Mucosa of descending colon (tissue), 3 donors: ENCODE results near the gene GIPR. TPM values are rescaled to one million over a fixed set of nuclear protein-coding genes. Genes with fewer than 3 reads are reported as not detected.

Experiments
- ATAC-seq: fragments of 200-7000 bp; cut with Tn5 transposase; one replicate; pipeline ENCODE4 v1.9.1; 2020; ENCODE audit warnings: mild to moderate bottlenecking, moderate library complexity
- DNase-seq, 3 donors: peaks; one replicate each; pipeline ENCODE4 v3.0.0-alpha.2; 2020
- H3K36me3 ChIP-seq: fragments of 200-600 bp; one replicate; pipeline ENCODE4 v1.8.0; 2021; ENCODE audit warnings: low read depth, mild to moderate bottlenecking
- H3K4me1 ChIP-seq: fragments of 200-600 bp; one replicate; pipeline ENCODE4 v1.8.0; 2021; ENCODE audit warnings: low read depth, mild to moderate bottlenecking
- H3K4me3 ChIP-seq: fragments of 200-600 bp; one replicate; pipeline ENCODE4 v1.8.0; 2021; ENCODE audit warnings: mild to moderate bottlenecking
- H3K9me3 ChIP-seq: fragments of 200-600 bp; one replicate; pipeline ENCODE4 v1.8.0; 2021; ENCODE audit warnings: mild to moderate bottlenecking
- CTCF ChIP-seq: fragments of 200-600 bp; IDR thresholded peaks from one replicate; pipeline ENCODE4 v1.8.0; 2022; ENCODE audit warnings: antibody characterized with exemption, mild to moderate bottlenecking
- intact Hi-C, 2 donors: fragments of 100-400 bp; cut with DNase I in 1 of 2; cut with micrococcal nuclease in 1 of 2; formaldehyde crosslinking; loops; one replicate each; pipeline versions ENCODE4 v1.11.0 to v1.11.1; 2022; cut with DNase I, micrococcal nuclease
- total RNA-seq, 3 donors: library from RNA; stranded (reverse); fragmentation: NEBNext Ultra II Directional in 2 of 3; extraction: Animal tissue kit (Norgen Biotek cat#: 25700) in 2 of 3; gene quantifications; one replicate each; pipeline versions ENCODE4 v1.2.1 to v1.2.4, GENCODE V29; 2021 to 2023
- donor health status: DM: no; HTN: no; CAD: no; lungs with moderate emphysema.
- donor health status: DM: no; HTN: no; CAD: no.
- donor health status: DM: no; HTN: yes; CAD: no.

Gene GIPR
- total RNA-seq, 3 donors from 2014 or later = 6.8 to 19.4 (median 14.2) TPM

GRCh38 chr19:45630463-45630862 lies 37.6 kb upstream of the GIPR start:
- ATAC-seq = peak; percentile 79
- DNase-seq = no peak

GRCh38 chr19:45632468-45633196 lies 35.4 kb upstream of the GIPR start:
- ATAC-seq (peak; percentile 93), DNase-seq (peak; percentile 70 to 80 (median 72))
- no peak for TF ChIP-seq CTCF
- H3K9me3 ChIP-seq = no peaks in the 10 kb centered on the region
- H3K4me3 ChIP-seq = no peak overlapping the region
- intact Hi-C loops = no loop called here
- peaks cover 3% of the 10 kb centered on the region for H3K36me3 ChIP-seq
- peaks cover 5% of the 10 kb centered on the region for H3K4me1 ChIP-seq

More at GRCh38 chr19:45630463-45630862, 37.6 kb upstream of the GIPR start:
- peaks cover 3% of the 10 kb centered on the region for H3K36me3 ChIP-seq
- no peak for TF ChIP-seq CTCF
- no peak overlapping the region for H3K4me3 ChIP-seq
- no peaks in the 10 kb centered on the region for H3K9me3 ChIP-seq
- intact Hi-C loops = no loop called here
- H3K4me1 ChIP-seq = peaks cover 5% of the 10 kb centered on the region

GRCh38 chr19:45636275-45636674 lies 31.7 kb upstream of the GIPR start:
- peaks cover 20% of the 10 kb centered on the region for H3K4me1 ChIP-seq
- ATAC-seq (no peak), DNase-seq (no peak)
- intact Hi-C loops = no loop called here
- no peak overlapping the region for H3K4me3 ChIP-seq
- TF ChIP-seq CTCF = no peak
- no peaks in the 10 kb centered on the region for H3K36me3 ChIP-seq
- H3K9me3 ChIP-seq = no peaks in the 10 kb centered on the region

GRCh38 chr19:45636902-45637301 lies 31.1 kb upstream of the GIPR start:
- no peak overlapping the region for H3K4me3 ChIP-seq
- no peak for DNase-seq
- no peaks in the 10 kb centered on the region for H3K9me3 ChIP-seq
- H3K4me1 ChIP-seq = peaks cover 26% of the 10 kb centered on the region
- no peak for ATAC-seq
- TF ChIP-seq CTCF = no peak
- no peaks in the 10 kb centered on the region for H3K36me3 ChIP-seq
- intact Hi-C loops = no loop called here

GRCh38 chr19:45637890-45638667 lies 29.9 kb upstream of the GIPR start:
- Histone ChIP-seq H3K9me3 (no peaks in the 10 kb centered on the region), H3K4me1 (peaks cover 28% of the 10 kb centered on the region), H3K4me3 (no peak overlapping the region), H3K36me3 (no peaks in the 10 kb centered on the region)
- TF ChIP-seq CTCF = no peak
- DNase-seq (peak; percentile 68 to 80 (median 68)), ATAC-seq (peak; percentile 51)
- intact Hi-C loops = no loop called here
